PC-9 (cell line): ENCODE results near the gene RER1. TPM values are rescaled to one million over a fixed set of nuclear protein-coding genes. Genes with fewer than 3 reads are reported as not detected.

Source experiments
- BruUV-seq: library from RNA; stranded (reverse); fragments of 400-500 nt; replicated peaks from 2 replicates; lab custom pipeline; 2021; lab: Mats Ljungman, UMichigan
- CTCF ChIA-PET: fragments of 300-600 bp; sonication (Branson Sonifier 250); formaldehyde crosslinking; loops from one replicate; lab custom pipeline; 2022; ENCODE audit warnings: antibody characterized with exemption; lab: Charles Lee
- POLR2A ChIA-PET: fragments of 300-600 bp; sonication (Branson Sonifier 250); formaldehyde crosslinking; loops from one replicate; lab custom pipeline; 2022; ENCODE audit warnings: antibody characterized with exemption; ENCODE audit not compliant: unreplicated experiment; lab: Charles Lee
- DNase-seq, 2 experiments: peaks; one replicate each; pipeline versions ENCODE4 v3.0.0 to v3.0.0-alpha.2; 2015 to 2022; ENCODE audit warnings: mixed read lengths in 1 of 2
- H2AFZ ChIP-seq: fragments of 200-600 bp; sonication (generic); 2 replicates; pipeline ENCODE4 v1.8.1; 2017; ENCODE audit warnings: antibody characterized with exemption
- H3F3A ChIP-seq: fragments of 200-600 bp; sonication (generic); 2 replicates; pipeline ENCODE4 v1.8.1; 2017; ENCODE audit warnings: antibody characterized with exemption, mild to moderate bottlenecking, low read depth; ENCODE audit not compliant: insufficient read depth
- H3K27ac ChIP-seq: fragments of 200-600 bp; sonication (generic); 2 replicates; pipeline ENCODE4 v1.6.1; 2016; ENCODE audit warnings: mixed run types
- H3K27me3 ChIP-seq: fragments of 200-600 bp; sonication (generic); 2 replicates; pipeline ENCODE4 v1.6.1; 2016; ENCODE audit warnings: low read depth, mixed run types; ENCODE audit not compliant: insufficient read depth
- H3K36me3 ChIP-seq: fragments of 200-600 bp; sonication (generic); 2 replicates; pipeline ENCODE4 v1.6.1; 2016; ENCODE audit warnings: low read depth, mixed run types
- H3K4me1 ChIP-seq: fragments of 200-600 bp; sonication (generic); replicated peaks from 2 replicates; pipeline ENCODE4 v1.6.1; 2016; ENCODE audit warnings: mixed run types; ENCODE audit not compliant: insufficient read depth
- H3K4me2 ChIP-seq: fragments of 200-600 bp; sonication (generic); 2 replicates; pipeline ENCODE4 v1.6.1; 2017; ENCODE audit warnings: mixed run types
- H3K4me3 ChIP-seq: fragments of 200-600 bp; sonication (generic); 2 replicates; pipeline ENCODE4 v1.6.1; 2016; ENCODE audit warnings: mixed run types
- H3K79me2 ChIP-seq: fragments of 200-600 bp; sonication (generic); 2 replicates; pipeline ENCODE4 v1.6.1; 2017; ENCODE audit warnings: low read depth, mixed run types
- H3K9me2 ChIP-seq: fragments of 200-600 bp; sonication (generic); 2 replicates; pipeline ENCODE4 v1.8.1; 2017; ENCODE audit warnings: mild to moderate bottlenecking; ENCODE audit not compliant: insufficient read depth
- H3K9me3 ChIP-seq: fragments of 200-600 bp; sonication (generic); 2 replicates; pipeline ENCODE4 v1.8.1; 2016; ENCODE audit warnings: low read depth; ENCODE audit not compliant: insufficient read depth
- H4K20me1 ChIP-seq: fragments of 200-600 bp; sonication (generic); 2 replicates; pipeline ENCODE4 v1.8.1; 2017; ENCODE audit not compliant: insufficient read depth
- EZH2 ChIP-seq: fragments of 200-600 bp; sonication (generic); IDR thresholded peaks from 2 replicates; pipeline ENCODE4 v1.8.0; 2017; ENCODE audit warnings: antibody characterized with exemption, low read depth
- intact Hi-C: fragments of 100-400 bp; cut with micrococcal nuclease; formaldehyde crosslinking; loops from one replicate; pipeline ENCODE4 v1.10.0; 2022; ENCODE audit not compliant: unreplicated experiment
- total RNA-seq: library from RNA; stranded (reverse); gene quantifications from 2 replicates; pipeline ENCODE4 v1.2.3, GENCODE V29; 2021
- TF ChIP-seq, protein P1 (sequence below): fragments of 200-600 bp; sonication (generic); conservative IDR thresholded peaks from 2 replicates; pipeline ENCODE4 v1.6.1; 2017; ENCODE audit warnings: mixed run types, antibody characterized with exemption, mild to moderate bottlenecking, moderate library complexity

The RER1 gene
- total RNA-seq, 1 experiment from 2014 or later, result 131 TPM

DNA sequence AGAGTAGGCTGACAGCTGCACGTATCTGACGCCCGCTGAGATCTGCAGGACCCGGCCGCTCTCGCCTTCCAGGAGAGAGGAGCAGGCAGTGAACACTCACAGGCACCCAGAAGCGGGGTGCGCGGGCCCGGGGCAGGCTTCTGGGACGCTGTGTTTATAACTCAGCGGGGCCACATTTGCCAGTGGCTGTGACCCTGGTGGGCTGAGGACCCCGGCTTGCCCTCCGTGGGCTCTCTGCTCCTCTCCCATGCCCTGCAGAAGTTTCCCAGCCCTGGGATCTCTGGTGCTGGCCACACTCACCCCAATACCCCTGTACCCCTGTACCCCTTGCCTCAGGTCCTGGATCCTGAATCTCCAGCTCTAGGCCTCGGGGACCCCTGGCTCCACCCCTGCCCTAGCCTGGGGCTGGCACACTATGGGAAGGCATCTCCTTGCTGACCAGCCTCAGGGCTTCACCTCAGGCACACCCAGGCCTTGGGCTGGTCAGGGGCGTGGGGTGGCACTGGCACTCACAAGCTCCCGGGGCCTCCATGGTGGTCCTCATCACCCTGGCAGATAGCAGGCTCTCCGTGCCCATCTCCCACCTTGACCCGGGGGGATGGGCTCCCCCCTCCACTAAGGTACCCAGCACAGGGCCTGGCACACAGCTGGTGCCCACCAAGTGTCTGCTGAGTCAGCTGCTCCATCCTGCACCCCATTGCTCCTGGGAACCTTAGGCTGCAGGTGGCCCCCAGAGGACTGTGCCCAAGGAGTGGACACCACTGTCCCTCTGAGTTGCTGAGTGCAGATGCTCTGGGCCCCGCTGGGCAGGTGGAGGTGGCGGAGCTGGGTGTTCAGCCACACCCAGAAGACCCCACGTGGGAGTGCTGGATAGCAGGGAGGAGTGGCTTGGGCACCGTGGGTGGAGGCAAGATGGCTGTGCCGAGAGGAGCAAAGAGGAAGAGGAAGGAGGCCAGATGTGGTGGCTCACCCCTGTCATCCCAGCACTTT, 32.7 kb upstream of the RER1 start:
- DNase-seq, result no peak
- Histone ChIP-seq H3K4me2 (no peak overlapping the region), H3F3A (no peaks in the 10 kb centered on the region), H3K4me1 (no peaks in the 10 kb centered on the region), H4K20me1 (no peaks in the 10 kb centered on the region), H3K27ac (no peak overlapping the region), H3K9me3 (peaks cover 2% of the 10 kb centered on the region; the same call in 1 of the 2 replicates), H3K9me2 (no peaks in the 10 kb centered on the region), H3K36me3 (no peaks in the 10 kb centered on the region), H2AFZ (no peak overlapping the region), H3K4me3 (no peak overlapping the region), H3K79me2 (no peaks in the 10 kb centered on the region), H3K27me3 (no peaks in the 10 kb centered on the region)
- ChIA-PET POLR2A (no interaction called here), CTCF (no interaction called here)
- BruUV-seq, result no TSS peak
- TF ChIP-seq, protein P1, sequence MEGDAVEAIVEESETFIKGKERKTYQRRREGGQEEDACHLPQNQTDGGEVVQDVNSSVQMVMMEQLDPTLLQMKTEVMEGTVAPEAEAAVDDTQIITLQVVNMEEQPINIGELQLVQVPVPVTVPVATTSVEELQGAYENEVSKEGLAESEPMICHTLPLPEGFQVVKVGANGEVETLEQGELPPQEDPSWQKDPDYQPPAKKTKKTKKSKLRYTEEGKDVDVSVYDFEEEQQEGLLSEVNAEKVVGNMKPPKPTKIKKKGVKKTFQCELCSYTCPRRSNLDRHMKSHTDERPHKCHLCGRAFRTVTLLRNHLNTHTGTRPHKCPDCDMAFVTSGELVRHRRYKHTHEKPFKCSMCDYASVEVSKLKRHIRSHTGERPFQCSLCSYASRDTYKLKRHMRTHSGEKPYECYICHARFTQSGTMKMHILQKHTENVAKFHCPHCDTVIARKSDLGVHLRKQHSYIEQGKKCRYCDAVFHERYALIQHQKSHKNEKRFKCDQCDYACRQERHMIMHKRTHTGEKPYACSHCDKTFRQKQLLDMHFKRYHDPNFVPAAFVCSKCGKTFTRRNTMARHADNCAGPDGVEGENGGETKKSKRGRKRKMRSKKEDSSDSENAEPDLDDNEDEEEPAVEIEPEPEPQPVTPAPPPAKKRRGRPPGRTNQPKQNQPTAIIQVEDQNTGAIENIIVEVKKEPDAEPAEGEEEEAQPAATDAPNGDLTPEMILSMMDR, result no peak
- no peak for TF ChIP-seq EZH2
- intact Hi-C loops, result no loop called here

- Histone ChIP-seq H3K4me1 (no peaks in the 10 kb centered on the region), H2AFZ (no peak overlapping the region), H3K9me3 (peaks cover 7% of the 10 kb centered on the region; the same call in 1 of the 2 replicates), H3K9me2 (no peaks in the 10 kb centered on the region), H3K27ac (no peak overlapping the region), H3F3A (no peaks in the 10 kb centered on the region), H3K79me2 (no peaks in the 10 kb centered on the region), H4K20me1 (no peaks in the 10 kb centered on the region), H3K4me3 (no peak overlapping the region), H3K36me3 (no peaks in the 10 kb centered on the region), H3K27me3 (no peaks in the 10 kb centered on the region), H3K4me2 (no peak overlapping the region)
- ChIA-PET POLR2A (interaction anchor here (0.6 kb wide), 1 partner anchor 187 kb away, joined by 3 read pairs; no protein-coding TSS in a partner anchor), CTCF (no interaction called here)
- intact Hi-C loops, result no loop called here
- DNase-seq, result no peak
- no peak for TF ChIP-seq EZH2
- no TSS peak for BruUV-seq
Observed at GRCh38 chr1:2360588-2361364, 30.9 kb upstream of the RER1 start.

- Histone ChIP-seq H3K4me1 (no peaks in the 10 kb centered on the region), H3K4me2 (no peak overlapping the region), H3K9me2 (no peaks in the 10 kb centered on the region), H3K79me2 (no peaks in the 10 kb centered on the region), H3K27me3 (no peaks in the 10 kb centered on the region), H2AFZ (no peak overlapping the region), H4K20me1 (no peaks in the 10 kb centered on the region), H3K36me3 (no peaks in the 10 kb centered on the region), H3K27ac (no peak overlapping the region), H3K9me3 (peaks cover 7% of the 10 kb centered on the region; the same call in 1 of the 2 replicates), H3K4me3 (no peak overlapping the region), H3F3A (no peaks in the 10 kb centered on the region)
- TF ChIP-seq EZH2, result no peak
- TF ChIP-seq, protein P1, result no peak
- POLR2A ChIA-PET, result no interaction called here
- intact Hi-C loops, result no loop called here
- no TSS peak for BruUV-seq
- DNase-seq, result no peak
- CTCF ChIA-PET, result no interaction called here
Observed at GRCh38 chr1:2363847-2364513, 27.7 kb upstream of the RER1 start.
